LNCaP clone FGC (cell line): ENCODE data around the gene ZNF438.
"Not testable (repeated sequence)": the region's sequence is repeated elsewhere in the genome, so short reads cannot be mapped to it uniquely, and the experiment has no call there.

Experiments
- DNase-seq: peaks from one replicate; pipeline ENCODE4 v3.0.0-alpha.2; 2011; ENCODE audit warnings: low read depth
- H3K4me3 ChIP-seq: 2 replicates; pipeline ENCODE4 v1.5.1; 2011; ENCODE audit warnings: mild to moderate bottlenecking, low read depth, low read length, control low read depth
- TF ChIP-seq, protein P1 (sequence below): IDR thresholded peaks from 2 replicates; pipeline ENCODE4 v1.5.1; 2012; ENCODE audit warnings: mild to moderate bottlenecking; ENCODE audit not compliant: control insufficient read depth, insufficient read depth; ENCODE audit errors: extremely low read depth

ZNF438 gene

GRCh38 chr10:30940256-30940655, 91.4 kb downstream of the ZNF438 start:
- DNase-seq: no peak
- TF ChIP-seq, protein P1, sequence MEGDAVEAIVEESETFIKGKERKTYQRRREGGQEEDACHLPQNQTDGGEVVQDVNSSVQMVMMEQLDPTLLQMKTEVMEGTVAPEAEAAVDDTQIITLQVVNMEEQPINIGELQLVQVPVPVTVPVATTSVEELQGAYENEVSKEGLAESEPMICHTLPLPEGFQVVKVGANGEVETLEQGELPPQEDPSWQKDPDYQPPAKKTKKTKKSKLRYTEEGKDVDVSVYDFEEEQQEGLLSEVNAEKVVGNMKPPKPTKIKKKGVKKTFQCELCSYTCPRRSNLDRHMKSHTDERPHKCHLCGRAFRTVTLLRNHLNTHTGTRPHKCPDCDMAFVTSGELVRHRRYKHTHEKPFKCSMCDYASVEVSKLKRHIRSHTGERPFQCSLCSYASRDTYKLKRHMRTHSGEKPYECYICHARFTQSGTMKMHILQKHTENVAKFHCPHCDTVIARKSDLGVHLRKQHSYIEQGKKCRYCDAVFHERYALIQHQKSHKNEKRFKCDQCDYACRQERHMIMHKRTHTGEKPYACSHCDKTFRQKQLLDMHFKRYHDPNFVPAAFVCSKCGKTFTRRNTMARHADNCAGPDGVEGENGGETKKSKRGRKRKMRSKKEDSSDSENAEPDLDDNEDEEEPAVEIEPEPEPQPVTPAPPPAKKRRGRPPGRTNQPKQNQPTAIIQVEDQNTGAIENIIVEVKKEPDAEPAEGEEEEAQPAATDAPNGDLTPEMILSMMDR: no peak
- no peak overlapping the region for H3K4me3 ChIP-seq

GRCh38 chr10:30939643-30940251, 91.9 kb downstream of the ZNF438 start:
- H3K4me3 ChIP-seq: no peak overlapping the region
- no peak for DNase-seq
- TF ChIP-seq, protein P1: no peak

DNA sequence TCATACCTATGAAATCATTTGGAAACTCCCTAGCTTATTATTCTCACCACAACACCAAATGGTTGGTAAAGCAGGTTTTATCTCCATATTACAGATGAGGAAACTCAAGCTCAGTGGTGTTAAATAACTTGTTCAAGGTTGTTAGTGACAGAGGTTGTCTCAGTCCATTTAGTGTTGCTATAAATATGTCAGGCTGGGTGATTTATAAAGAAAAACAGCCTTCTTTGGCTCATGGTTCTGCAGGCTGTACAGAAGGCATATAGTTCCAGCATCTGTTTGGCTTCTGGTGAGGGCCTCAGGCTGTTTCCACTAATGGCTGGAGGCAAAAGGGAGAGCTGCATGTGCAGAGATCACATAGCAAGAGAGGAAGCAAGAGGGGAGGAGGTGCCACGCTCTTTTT, 96.6 kb downstream of the ZNF438 start:
- no peak overlapping the region for H3K4me3 ChIP-seq
- no peak for DNase-seq
- TF ChIP-seq, protein P1: no peak

DNA sequence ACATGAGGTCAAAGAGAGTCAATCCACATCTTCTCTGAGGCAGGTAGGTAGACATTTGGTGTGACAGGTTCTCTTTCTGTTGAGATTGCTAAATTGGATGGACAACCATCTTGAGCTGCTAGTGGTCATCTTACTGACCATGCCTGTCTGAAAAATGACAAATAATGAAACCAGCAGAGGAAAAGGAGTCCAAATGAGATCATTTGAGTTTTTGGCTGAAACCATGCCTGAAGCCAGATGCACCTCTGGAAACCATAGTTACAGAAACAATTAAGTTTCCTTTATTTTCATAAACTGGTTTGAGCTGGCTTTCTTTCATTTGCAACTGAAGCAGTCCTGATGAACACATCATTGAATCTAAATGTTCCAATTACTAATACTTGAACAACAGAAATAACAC, 100.6 kb downstream of the ZNF438 start:
- no peak overlapping the region for H3K4me3 ChIP-seq
- DNase-seq: no peak
- TF ChIP-seq, protein P1: no peak

GRCh38 chr10:30929901-30930520, 101.7 kb downstream of the ZNF438 start:
- H3K4me3 ChIP-seq: no peak overlapping the region
- TF ChIP-seq, protein P1: no peak
- DNase-seq: no peak

GRCh38 chr10:30929311-30929729, 102.3 kb downstream of the ZNF438 start:
- not testable (repeated sequence) for DNase-seq, H3K4me3 ChIP-seq

- H3K4me3 ChIP-seq: no peak overlapping the region
- TF ChIP-seq, protein P1: no peak
- DNase-seq: no peak
Measured at GRCh38 chr10:30928742-30929141, 102.9 kb downstream of the ZNF438 start.
